K562 (cell line): ENCODE measurements around the gene CRX. TPM values are rescaled to one million over a fixed set of nuclear protein-coding genes. Genes with fewer than 3 reads are reported as not detected.
A peak's percentile ranks its signal among the peaks of the same experiment; 100 is the strongest.

Experiments
- ARID3A ChIP-seq: IDR thresholded peaks from 2 replicates; pipeline ENCODE4 v1.6.1; 2012; ENCODE audit warnings: low read depth, low read length, improper control_type of control experiment, borderline replicate concordance
- ATF6 ChIP-seq: sonication (generic); formaldehyde crosslinking; IDR thresholded peaks from 2 replicates; pipeline ENCODE4 v1.4.0; 2020; ENCODE audit warnings: mild to moderate bottlenecking, missing genetic modification reagents
- CBFA2T3 ChIP-seq: fragments of 450-650 bp; IDR thresholded peaks from 2 replicates; pipeline ENCODE4 v1.6.1; 2017
- CCAR2 ChIP-seq: fragments of 200-400 bp; formaldehyde crosslinking; IDR thresholded peaks from 2 replicates; pipeline ENCODE4 v1.6.1; 2017; ENCODE audit warnings: mild to moderate bottlenecking, low read depth, low read length
- DEAF1 ChIP-seq: fragments of 450-650 bp; formaldehyde crosslinking; IDR thresholded peaks from 2 replicates; pipeline ENCODE4 v1.4.0; 2020; ENCODE audit warnings: mild to moderate bottlenecking, moderate library complexity
- GATAD2B ChIP-seq: fragments of 450-650 bp; IDR thresholded peaks from 2 replicates; pipeline ENCODE4 v1.6.1; 2017; ENCODE audit warnings: mild to moderate bottlenecking, borderline replicate concordance
- JUND ChIP-seq, 2 experiments: IDR thresholded peaks; 2 replicates in 1 of 2; 3 replicates in 1 of 2; pipeline ENCODE4 v1.6.1; 2011; ENCODE audit warnings: borderline replicate concordance in 2 of 2, low read depth in 2 of 2, low read length in 2 of 2, improper control_type of control experiment in 1 of 2, missing biosample characterization in 1 of 2, missing genetic modification characterization in 1 of 2, missing genetic modification reagents in 1 of 2
- MAFK ChIP-seq: IDR thresholded peaks from 2 replicates; pipeline ENCODE4 v1.6.1; 2011; ENCODE audit warnings: low read length, improper control_type of control experiment
- MCM2 ChIP-seq: fragments of 450-650 bp; IDR thresholded peaks from 2 replicates; pipeline ENCODE4 v1.6.1; 2017; ENCODE audit warnings: low read depth, mild to moderate bottlenecking
- MEF2A ChIP-seq: IDR thresholded peaks from 2 replicates; pipeline ENCODE4 v1.6.1; 2011; ENCODE audit warnings: low read depth, mild to moderate bottlenecking, low read length, moderate library complexity; ENCODE audit not compliant: control insufficient read depth
- MYC ChIP-seq, 2 experiments: fragments of 250-450 bp in 1 of 2; sonication (Bioruptor Pico) in 1 of 2; IDR thresholded peaks; 2 replicates each; pipeline versions ENCODE4 v1.5.1 to v1.6.1; 2012 to 2021; ENCODE audit warnings: low read depth in 2 of 2, borderline replicate concordance in 1 of 2, improper control_type of control experiment in 1 of 2, low read length in 1 of 2, mild to moderate bottlenecking in 1 of 2, moderate library complexity in 1 of 2
- NR2F6 ChIP-seq: fragments of 450-650 bp; formaldehyde crosslinking; IDR thresholded peaks from 2 replicates; pipeline ENCODE4 v1.4.0; 2020; ENCODE audit warnings: mild to moderate bottlenecking
- PHF21A ChIP-seq: fragments of 450-650 bp; IDR thresholded peaks from 2 replicates; pipeline ENCODE4 v1.6.1; 2017; ENCODE audit warnings: low read depth, borderline replicate concordance
- RAD21 ChIP-seq, 2 experiments: fragments of 250-450 bp in 1 of 2; fragments of 450-650 bp in 1 of 2; sonication (Bioruptor Pico) in 1 of 2; formaldehyde crosslinking in 1 of 2; IDR thresholded peaks in 1 of 2; conservative IDR thresholded peaks in 1 of 2; 2 replicates each; pipeline versions ENCODE4 v1.4.0 to v1.8.0; 2020 to 2022; ENCODE audit warnings: mild to moderate bottlenecking in 2 of 2, moderate library complexity in 1 of 2
- RB1 ChIP-seq: fragments of 450-650 bp; IDR thresholded peaks from 2 replicates; pipeline ENCODE4 v1.6.1; 2017; ENCODE audit warnings: low read depth, mild to moderate bottlenecking
- SOX6 ChIP-seq: fragments of 450-650 bp; IDR thresholded peaks from 2 replicates; pipeline ENCODE4 v1.6.1; 2014; ENCODE audit warnings: mild to moderate bottlenecking
- TBL1XR1 ChIP-seq, 2 experiments: IDR thresholded peaks; 2 replicates each; pipeline ENCODE4 v1.6.1; 2012; ENCODE audit warnings: improper control_type of control experiment in 2 of 2, low read length in 2 of 2, mild to moderate bottlenecking in 1 of 2
- XRCC3 ChIP-seq: fragments of 450-650 bp; IDR thresholded peaks from 2 replicates; pipeline ENCODE4 v1.6.1; 2017; ENCODE audit warnings: mild to moderate bottlenecking, moderate library complexity
- ZBTB5 ChIP-seq: fragments of 450-650 bp; IDR thresholded peaks from 2 replicates; pipeline ENCODE4 v1.6.1; 2017; ENCODE audit warnings: antibody characterized with exemption
- ZNF384 ChIP-seq: IDR thresholded peaks from 2 replicates; pipeline ENCODE4 v1.6.1; 2012; ENCODE audit warnings: low read depth, low read length, improper control_type of control experiment
- ZNF76 ChIP-seq: fragments of 250-450 bp; sonication (Bioruptor Pico); IDR thresholded peaks from 2 replicates; pipeline ENCODE4 v1.4.0; 2020; ENCODE audit warnings: mild to moderate bottlenecking, moderate library complexity, borderline replicate concordance
- polyA plus RNA-seq, 8 experiments: library from polyadenylated mRNA; depleted of rRNA in 4 of 8; stranded (reverse) in 5 of 8; unstranded in 3 of 8; fragments of >200 nt; fragmentation: Nextera tagmentation in 2 of 8; fragmentation: Illumina TruSeq in 1 of 8; extraction: Ambion mirVana in 2 of 8; extraction: Trizol in 1 of 8; gene quantifications; 2 replicates each; pipeline versions ENCODE4 v1.2.1 to v1.2.3, GENCODE V29; 2011 to 2014; ENCODE audit warnings: inconsistent platforms in 1 of 8, missing spikeins in 1 of 8
- total RNA-seq, 7 experiments: library from RNA; depleted of rRNA in 6 of 7; stranded (reverse); fragments of >200 nt in 6 of 7; fragmentation: Illumina TruSeq in 2 of 7; extraction: Trizol in 2 of 7; gene quantifications; 2 replicates each; pipeline versions ENCODE4 v1.2.1 to v1.2.3, GENCODE V29; 2011 to 2021; ENCODE audit warnings: low replicate concordance in 1 of 7

Gene CRX
- total and polyA plus RNA-seq, 9 of the 15 experiments (the other 6 are each of a cell fraction or from before 2014, with no cell fraction given), result 0.01 TPM; not detected in 8

- TF ChIP-seq DEAF1 (CRISPR knock-in tag) (peak; percentile 64; the same call in 1 of the 2 replicates), ATF6 (CRISPR knock-in tag) (no peak), ZBTB5 (no peak), SOX6 (peak; percentile 41; the same call in 1 of the 2 replicates), PHF21A (0 out of 2 replicates have a peak, but pooled peaks have one; percentile 47), JUND (IDR thresholded peaks at IDR 0.05; ENCODE audit: borderline replicate concordance, low read depth, low read length) (peak; percentile 45; the same call in 1 of the 2 replicates), JUND (tag; IDR thresholded peaks at IDR 0.05; ENCODE audit: borderline replicate concordance, low read depth, low read length) (no peak; the same call in 2 of the 3 replicates), ARID3A (peak; percentile 12; the same call in 1 of the 2 replicates), RAD21 (CRISPR knock-in tag; conservative IDR thresholded peaks at IDR 0.05 in 1 of 2, IDR thresholded peaks at IDR 0.05 in 1 of 2) (peak; percentile 78 to 90), TBL1XR1 (IDR thresholded peaks at IDR 0.05; ENCODE audit: low read length in 2 of 2) (peak in 1 of 2 experiments; percentile 43; a peak in 1 of 4 replicates), ZNF76 (CRISPR knock-in tag) (no peak), MEF2A (no peak), MAFK (0 out of 2 replicates have a peak, but pooled peaks have one; percentile 14), MCM2 (no peak), CBFA2T3 (peak; percentile 42; the same call in 1 of the 2 replicates), NR2F6 (CRISPR knock-in tag) (no peak), RB1 (peak; percentile 58; the same call in 1 of the 2 replicates), ZNF384 (0 out of 2 replicates have a peak, but pooled peaks have one; percentile 52), MYC (IDR thresholded peaks at IDR 0.05; ENCODE audit: low read depth, low read length) (0 out of 2 replicates have a peak, but pooled peaks have one; percentile 52), MYC (CRISPR knock-in tag; IDR thresholded peaks at IDR 0.05; ENCODE audit: borderline replicate concordance, low read depth) (no peak), XRCC3 (no peak), CCAR2 (no peak), GATAD2B (no peak)
Measured at GRCh38 chr19:47863514-47863936, 41.8 kb downstream of the CRX start (continued).
